Breast epithelium (tissue), 3 donors: ENCODE data around the gene WIPI1.

Experiments used
- POLR2AphosphoS5 ChIP-seq, 3 donors: sonication (generic); formaldehyde crosslinking; IDR thresholded peaks; one replicate each; pipeline ENCODE4 v1.6.1; 2017; ENCODE audit warnings: antibody characterized with exemption in 3 of 3
- TF ChIP-seq, protein P1 (sequence below), 3 donors: fragments of 450-650 bp; IDR thresholded peaks; one replicate each; pipeline ENCODE4 v1.5.1; 2016 to 2017; ENCODE audit warnings: antibody characterized with exemption in 3 of 3, mild to moderate bottlenecking in 3 of 3, moderate library complexity in 3 of 3

- TF ChIP-seq, protein P1, sequence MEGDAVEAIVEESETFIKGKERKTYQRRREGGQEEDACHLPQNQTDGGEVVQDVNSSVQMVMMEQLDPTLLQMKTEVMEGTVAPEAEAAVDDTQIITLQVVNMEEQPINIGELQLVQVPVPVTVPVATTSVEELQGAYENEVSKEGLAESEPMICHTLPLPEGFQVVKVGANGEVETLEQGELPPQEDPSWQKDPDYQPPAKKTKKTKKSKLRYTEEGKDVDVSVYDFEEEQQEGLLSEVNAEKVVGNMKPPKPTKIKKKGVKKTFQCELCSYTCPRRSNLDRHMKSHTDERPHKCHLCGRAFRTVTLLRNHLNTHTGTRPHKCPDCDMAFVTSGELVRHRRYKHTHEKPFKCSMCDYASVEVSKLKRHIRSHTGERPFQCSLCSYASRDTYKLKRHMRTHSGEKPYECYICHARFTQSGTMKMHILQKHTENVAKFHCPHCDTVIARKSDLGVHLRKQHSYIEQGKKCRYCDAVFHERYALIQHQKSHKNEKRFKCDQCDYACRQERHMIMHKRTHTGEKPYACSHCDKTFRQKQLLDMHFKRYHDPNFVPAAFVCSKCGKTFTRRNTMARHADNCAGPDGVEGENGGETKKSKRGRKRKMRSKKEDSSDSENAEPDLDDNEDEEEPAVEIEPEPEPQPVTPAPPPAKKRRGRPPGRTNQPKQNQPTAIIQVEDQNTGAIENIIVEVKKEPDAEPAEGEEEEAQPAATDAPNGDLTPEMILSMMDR (IDR thresholded peaks at IDR 0.05): no peak
- no peak for TF ChIP-seq POLR2AphosphoS5 (IDR thresholded peaks at IDR 0.05)
These were observed 6.9 kb downstream of the WIPI1 start for GRCh38 chr17:68450391-68450790.
